ENCODE measurements around the gene MPP3.

MPP3 gene

GRCh38 chr17:43766413-43767052, 66.4 kb downstream of the MPP3 start:
- Histone ChIP-seq H3K9ac (ENCODE audit: low read length) (no peak overlapping the region), H3K27ac (ENCODE audit: low read length) (no peak overlapping the region), H3K36me3 (ENCODE audit: control insufficient read depth, low read depth, low read length) (peaks cover 13% of the 10 kb centered on the region), H3K4me1 (ENCODE audit: control insufficient read depth, low read depth, low read length) (no peaks in the 10 kb centered on the region), H3K27me3 (ENCODE audit: control insufficient read depth, insufficient read depth, low read length) (no peaks in the 10 kb centered on the region), H3K4me3 (ENCODE audit: low read length) (no peak overlapping the region), H3K9me3 (ENCODE audit: control insufficient read depth, low read depth, low read length) (no peaks in the 10 kb centered on the region)

GRCh38 chr17:43760254-43760852, 72.6 kb downstream of the MPP3 start:
- Histone ChIP-seq H3K9me3 (ENCODE audit: control insufficient read depth, low read depth, low read length) (no peaks in the 10 kb centered on the region), H3K27me3 (ENCODE audit: control insufficient read depth, insufficient read depth, low read length) (no peaks in the 10 kb centered on the region), H3K9ac (ENCODE audit: low read length) (no peak overlapping the region), H3K4me1 (ENCODE audit: control insufficient read depth, low read depth, low read length) (peaks cover 11% of the 10 kb centered on the region), H3K4me3 (ENCODE audit: low read length) (no peak overlapping the region), H3K36me3 (ENCODE audit: control insufficient read depth, low read depth, low read length) (no peaks in the 10 kb centered on the region), H3K27ac (ENCODE audit: low read length) (peak overlapping the region; percentile 46)

GRCh38 chr17:43759836-43760235, 73.1 kb downstream of the MPP3 start:
- Histone ChIP-seq H3K4me1 (ENCODE audit: control insufficient read depth, low read depth, low read length) (peaks cover 11% of the 10 kb centered on the region), H3K27ac (ENCODE audit: low read length) (no peak overlapping the region), H3K27me3 (ENCODE audit: control insufficient read depth, insufficient read depth, low read length) (no peaks in the 10 kb centered on the region), H3K9ac (ENCODE audit: low read length) (no peak overlapping the region), H3K36me3 (ENCODE audit: control insufficient read depth, low read depth, low read length) (no peaks in the 10 kb centered on the region), H3K4me3 (ENCODE audit: low read length) (no peak overlapping the region), H3K9me3 (ENCODE audit: control insufficient read depth, low read depth, low read length) (no peaks in the 10 kb centered on the region)

- Histone ChIP-seq H3K36me3 (ENCODE audit: control insufficient read depth, low read depth, low read length) (no peaks in the 10 kb centered on the region), H3K27me3 (ENCODE audit: control insufficient read depth, insufficient read depth, low read length) (no peaks in the 10 kb centered on the region), H3K4me1 (ENCODE audit: control insufficient read depth, low read depth, low read length) (peaks cover 11% of the 10 kb centered on the region), H3K9me3 (ENCODE audit: control insufficient read depth, low read depth, low read length) (no peaks in the 10 kb centered on the region), H3K4me3 (ENCODE audit: low read length) (no peak within 1 kb of the TSS), H3K27ac (ENCODE audit: low read length) (no peak within 1 kb of the TSS), H3K9ac (ENCODE audit: low read length) (no peak within 1 kb of the TSS)
Measured at GRCh38 chr17:43758497-43759174, 74.3 kb downstream of the MPP3 start, which contains the start of gene SOST. TSS of gene SOST (minus strand) at chr17:43758791. CDS start at chr17:43758741, 50 bp downstream.

DNA sequence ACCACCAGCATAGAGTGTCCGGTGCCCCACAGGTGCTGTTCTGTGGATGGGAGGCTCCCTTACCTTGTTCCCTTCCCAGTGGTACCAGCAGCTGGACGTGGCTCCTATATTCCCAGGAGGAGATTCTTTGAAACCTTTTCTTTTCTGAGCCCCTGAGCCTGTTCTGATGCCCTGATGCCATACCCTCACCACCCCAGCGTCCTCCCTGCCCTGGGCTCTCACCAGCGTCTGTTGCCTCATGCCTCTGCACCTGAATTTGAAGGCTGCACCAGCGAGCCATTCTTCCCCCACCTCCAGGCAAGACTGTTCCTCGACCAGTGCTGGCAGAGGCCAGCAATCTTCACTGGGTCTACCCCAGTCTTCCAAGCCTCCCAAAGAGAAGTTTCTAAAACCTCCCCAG, 74.9 kb downstream of the MPP3 start:
- Histone ChIP-seq H3K9me3 (ENCODE audit: control insufficient read depth, low read depth, low read length) (no peaks in the 10 kb centered on the region), H3K27me3 (ENCODE audit: control insufficient read depth, insufficient read depth, low read length) (no peaks in the 10 kb centered on the region), H3K4me3 (ENCODE audit: low read length) (no peak overlapping the region), H3K27ac (ENCODE audit: low read length) (no peak overlapping the region), H3K36me3 (ENCODE audit: control insufficient read depth, low read depth, low read length) (no peaks in the 10 kb centered on the region), H3K9ac (ENCODE audit: low read length) (no peak overlapping the region), H3K4me1 (ENCODE audit: control insufficient read depth, low read depth, low read length) (peaks cover 11% of the 10 kb centered on the region)

- Histone ChIP-seq H3K36me3 (ENCODE audit: control insufficient read depth, low read depth, low read length) (no peaks in the 10 kb centered on the region), H3K27ac (ENCODE audit: low read length) (no peak overlapping the region), H3K4me3 (ENCODE audit: low read length) (no peak overlapping the region), H3K4me1 (ENCODE audit: control insufficient read depth, low read depth, low read length) (peaks cover 11% of the 10 kb centered on the region), H3K27me3 (ENCODE audit: control insufficient read depth, insufficient read depth, low read length) (no peaks in the 10 kb centered on the region), H3K9ac (ENCODE audit: low read length) (no peak overlapping the region), H3K9me3 (ENCODE audit: control insufficient read depth, low read depth, low read length) (no peaks in the 10 kb centered on the region)
Measured at GRCh38 chr17:43757171-43757660, 75.7 kb downstream of the MPP3 start.

DNA sequence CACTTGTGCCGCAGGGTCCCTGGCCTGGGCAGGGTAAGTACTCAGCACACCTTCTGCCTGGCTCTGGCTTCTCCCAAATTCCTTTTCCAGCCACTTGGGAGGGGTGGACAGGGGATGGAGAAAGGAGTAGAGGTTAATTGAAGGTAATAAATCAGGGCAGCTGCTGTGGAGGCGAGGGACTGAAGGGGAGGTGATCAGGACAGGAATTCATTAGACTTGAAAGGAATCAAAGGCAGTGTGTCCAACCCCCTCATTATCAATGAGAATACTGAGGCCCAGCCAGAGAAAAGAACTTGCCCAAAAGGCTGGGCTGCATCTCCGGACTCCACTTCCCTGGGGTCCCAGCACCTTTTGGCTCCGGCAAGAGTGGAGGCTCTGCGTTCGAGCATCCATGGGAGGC, 76.7 kb downstream of the MPP3 start:
- no peaks in the 10 kb centered on the region for H3K27me3 ChIP-seq (ENCODE audit: control insufficient read depth, insufficient read depth, low read length)
- H3K4me1 ChIP-seq (ENCODE audit: control insufficient read depth, low read depth, low read length): peaks cover 11% of the 10 kb centered on the region
- no peak overlapping the region for H3K27ac ChIP-seq (ENCODE audit: low read length)
- H3K36me3 ChIP-seq (ENCODE audit: control insufficient read depth, low read depth, low read length): no peaks in the 10 kb centered on the region
- no peaks in the 10 kb centered on the region for H3K9me3 ChIP-seq (ENCODE audit: control insufficient read depth, low read depth, low read length)
- H3K9ac ChIP-seq (ENCODE audit: low read length): no peak overlapping the region
- H3K4me3 ChIP-seq (ENCODE audit: low read length): no peak overlapping the region

DNA sequence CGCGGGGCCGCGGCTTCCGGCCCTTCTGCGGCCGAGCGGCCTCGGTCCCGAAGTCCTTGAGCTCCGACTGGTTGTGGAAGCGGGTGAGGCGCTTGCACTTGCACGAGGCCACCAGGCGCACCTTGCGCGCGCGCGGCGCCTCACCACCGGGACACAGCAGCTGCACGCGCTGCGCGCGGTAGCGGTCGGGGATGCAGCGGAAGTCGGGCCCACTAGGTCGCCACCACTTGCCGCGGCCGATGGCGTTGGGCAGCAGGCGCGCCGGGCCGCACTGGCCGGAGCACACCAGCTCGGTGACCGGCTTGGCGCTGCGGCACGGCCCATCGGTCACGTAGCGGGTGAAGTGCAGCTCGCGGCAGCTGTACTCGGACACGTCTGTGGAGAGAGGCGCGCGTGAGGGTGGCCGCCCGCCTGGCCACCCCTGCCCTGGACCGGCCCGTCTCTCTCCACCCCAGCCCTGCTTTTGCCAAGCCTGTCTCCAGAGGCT, 77.5 kb downstream of the MPP3 start:
- no peak overlapping the region for H3K4me3 ChIP-seq (ENCODE audit: low read length)
- H3K4me1 ChIP-seq (ENCODE audit: control insufficient read depth, low read depth, low read length): peaks cover 11% of the 10 kb centered on the region
- no peaks in the 10 kb centered on the region for H3K36me3 ChIP-seq (ENCODE audit: control insufficient read depth, low read depth, low read length)
- H3K9ac ChIP-seq (ENCODE audit: low read length): no peak overlapping the region
- H3K9me3 ChIP-seq (ENCODE audit: control insufficient read depth, low read depth, low read length): no peaks in the 10 kb centered on the region
- no peak overlapping the region for H3K27ac ChIP-seq (ENCODE audit: low read length)
- no peaks in the 10 kb centered on the region for H3K27me3 ChIP-seq (ENCODE audit: control insufficient read depth, insufficient read depth, low read length)

DNA sequence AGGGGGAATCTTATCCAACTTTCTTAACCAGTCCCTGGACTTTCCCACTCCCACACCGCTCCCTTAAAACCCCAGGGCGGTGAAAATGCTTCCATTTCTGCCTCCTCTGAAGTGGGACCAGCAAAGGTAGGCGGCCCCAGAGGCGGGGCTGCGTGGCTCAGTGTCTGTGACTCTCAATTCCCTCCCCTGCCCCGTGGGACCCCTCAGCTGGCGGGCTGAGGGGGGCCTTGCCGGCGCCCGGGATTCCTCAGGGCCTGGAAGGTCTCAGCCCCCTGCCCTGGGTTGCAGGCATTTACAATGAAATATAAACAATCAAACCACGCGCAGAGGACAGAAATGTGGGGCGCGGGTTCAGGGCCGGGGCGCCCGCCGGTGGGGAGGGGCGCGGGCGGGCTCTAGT, 78.0 kb downstream of the MPP3 start:
- Histone ChIP-seq H3K36me3 (ENCODE audit: control insufficient read depth, low read depth, low read length) (no peaks in the 10 kb centered on the region), H3K9me3 (ENCODE audit: control insufficient read depth, low read depth, low read length) (no peaks in the 10 kb centered on the region), H3K27me3 (ENCODE audit: control insufficient read depth, insufficient read depth, low read length) (no peaks in the 10 kb centered on the region), H3K4me1 (ENCODE audit: control insufficient read depth, low read depth, low read length) (peaks cover 9% of the 10 kb centered on the region), H3K4me3 (ENCODE audit: low read length) (no peak overlapping the region), H3K27ac (ENCODE audit: low read length) (no peak overlapping the region), H3K9ac (ENCODE audit: low read length) (no peak overlapping the region)

GRCh38 chr17:43753493-43754129, 79.3 kb downstream of the MPP3 start:
- no peak overlapping the region for H3K4me3 ChIP-seq (ENCODE audit: low read length)
- no peak overlapping the region for H3K9ac ChIP-seq (ENCODE audit: low read length)
- no peaks in the 10 kb centered on the region for H3K9me3 ChIP-seq (ENCODE audit: control insufficient read depth, low read depth, low read length)

More at GRCh38 chr17:43753493-43754129, 79.3 kb downstream of the MPP3 start:
- H3K36me3 ChIP-seq (ENCODE audit: control insufficient read depth, low read depth, low read length): no peaks in the 10 kb centered on the region
- H3K4me1 ChIP-seq (ENCODE audit: control insufficient read depth, low read depth, low read length): no peaks in the 10 kb centered on the region
- no peak overlapping the region for H3K27ac ChIP-seq (ENCODE audit: low read length)
- no peaks in the 10 kb centered on the region for H3K27me3 ChIP-seq (ENCODE audit: control insufficient read depth, insufficient read depth, low read length)
